ENCODE measurements around the gene OR2M7. TPM values are rescaled to one million over a fixed set of nuclear protein-coding genes. Genes with fewer than 3 reads are reported as not detected.

Gene OR2M7
- total RNA-seq: not detected
- total RNA-seq (2013): not detected
- 0 reads per million in 29 experiments for total RNA-seq

DNA sequence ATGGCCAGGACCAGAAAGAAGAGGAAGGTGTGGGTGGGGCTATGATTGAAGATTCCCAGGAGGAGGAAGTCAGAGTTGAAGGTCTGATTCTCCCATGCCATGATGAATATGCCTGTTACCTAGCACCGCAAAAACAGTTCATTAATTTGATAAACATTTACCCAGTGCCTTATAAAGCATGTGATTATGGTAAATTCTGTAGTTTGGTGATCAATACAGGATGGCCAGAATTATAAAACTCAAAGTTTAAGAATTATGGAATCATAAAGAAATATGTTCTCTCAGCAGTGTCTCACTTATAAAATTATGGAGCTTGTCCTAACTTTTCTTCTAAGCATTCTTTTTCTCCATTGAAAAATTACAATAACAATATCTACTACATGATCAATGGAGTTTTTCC is at the start of gene OR2M7:
Gene OR2M7 (minus strand): TSS at position 101 of the 400 bp plus-strand sequence. CDS start 0 bp downstream, at position 101.
- Mint-ChIP-seq H3K4me1 (no peaks in the 10 kb centered on the region), H3K4me3 (no peak within 1 kb of the TSS), H3K27me3 (peaks cover 0 to 3% of the 10 kb centered on the region in 2 donors), H3K9me3 (peaks cover 0 to 2% (median 0%) of the 10 kb centered on the region in 3 donors), H3K36me3 (no peaks in the 10 kb centered on the region), H3K27ac (no peak within 1 kb of the TSS)
- no peak within 1 kb of the TSS for H3K27ac ChIP-seq (ENCODE audit: low read length)
- no peak for ATAC-seq (replicated peaks in 1 of 4)
- H3K4me1 ChIP-seq (ENCODE audit: control insufficient read depth in 1 of 2, extremely low read depth in 1 of 2, insufficient read depth in 2 of 2, low read length in 2 of 2): no peaks in the 10 kb centered on the region
- WGBS (ENCODE audit: insufficient coverage): no CpG with 5 or more reads among the region's 1 CpG
- H3K27me3 ChIP-seq (replicated peaks in 1 of 2; ENCODE audit: control insufficient read depth in 2 of 2, extremely low read depth in 1 of 2, insufficient read depth in 2 of 2, low read length in 1 of 2): no peaks in the 10 kb centered on the region
- H3K9me3 ChIP-seq: no peaks in the 10 kb centered on the region
- POLR2A ChIA-PET: no interaction called here
- H3K4me3 ChIP-seq (ENCODE audit: control insufficient read depth in 1 of 2, extremely low read depth in 1 of 2, low read length in 1 of 2): no peak within 1 kb of the TSS
- DNase-seq: no peak
- H3K36me3 ChIP-seq (ENCODE audit: control insufficient read depth in 2 of 2, extremely low read depth in 1 of 2, insufficient read depth in 1 of 2, low read length in 1 of 2): no peaks in the 10 kb centered on the region
- CTCF ChIA-PET: no interaction called here

DNA sequence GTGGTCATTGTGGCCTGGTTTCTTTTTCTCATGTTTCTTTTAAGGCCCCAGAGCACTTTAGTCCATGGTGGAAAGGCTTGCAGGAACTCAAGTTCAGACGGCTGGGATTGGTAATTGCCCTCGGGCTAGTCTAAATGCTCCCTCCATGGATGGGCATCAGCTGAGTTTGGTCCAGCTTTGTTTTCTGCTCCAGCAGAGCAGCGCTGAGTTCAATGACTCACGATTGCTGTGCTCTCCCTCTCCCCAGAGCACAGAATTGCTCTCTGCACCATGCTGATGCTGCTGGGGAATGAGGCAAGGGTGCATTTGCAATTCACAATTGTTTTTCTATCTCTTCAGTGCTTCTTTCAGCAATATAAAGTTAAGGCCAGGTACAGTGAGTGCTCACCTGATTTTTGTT is 49.4 kb upstream of the OR2M7 start:
- H3K27me3 ChIP-seq (replicated peaks in 1 of 2; ENCODE audit: control insufficient read depth in 2 of 2, extremely low read depth in 1 of 2, insufficient read depth in 2 of 2, low read length in 1 of 2): no peaks in the 10 kb centered on the region
- Mint-ChIP-seq H3K4me1 (peaks cover 3 to 11% (median 10%) of the 10 kb centered on the region in 3 donors), H3K27me3 (peaks cover 0 to 2% of the 10 kb centered on the region in 2 donors), H3K4me3 (no peak overlapping the region), H3K9me3 (no peaks in the 10 kb centered on the region), H3K27ac (no peak overlapping the region), H3K36me3 (no peaks in the 10 kb centered on the region)
- no peak for DNase-seq
- H3K4me1 ChIP-seq (ENCODE audit: control insufficient read depth in 1 of 2, extremely low read depth in 1 of 2, insufficient read depth in 2 of 2, low read length in 2 of 2): no peaks in the 10 kb centered on the region
- H3K36me3 ChIP-seq (ENCODE audit: control insufficient read depth in 2 of 2, extremely low read depth in 1 of 2, insufficient read depth in 1 of 2, low read length in 1 of 2): no peaks in the 10 kb centered on the region
- H3K27ac ChIP-seq (ENCODE audit: low read length): no peak overlapping the region
- no peaks in the 10 kb centered on the region for H3K9me3 ChIP-seq
- ChIA-PET CTCF (no interaction called here), POLR2A (no interaction called here)
- no peak overlapping the region for H3K4me3 ChIP-seq (ENCODE audit: control insufficient read depth in 1 of 2, extremely low read depth in 1 of 2, low read length in 1 of 2)
- no peak for ATAC-seq (replicated peaks in 1 of 4)
- WGBS (ENCODE audit: insufficient coverage): 71% methylated on average over 3 of the region's 4 CpGs

- POLR2A ChIA-PET: no interaction called here
- Mint-ChIP-seq H3K27me3 (peaks cover 0 to 2% of the 10 kb centered on the region in 2 donors), H3K27ac (peak overlapping the region in 1 of 2 donors; percentile 72), H3K4me3 (no peak overlapping the region), H3K9me3 (no peaks in the 10 kb centered on the region), H3K4me1 (peaks cover 3 to 11% (median 10%) of the 10 kb centered on the region in 3 donors), H3K36me3 (no peaks in the 10 kb centered on the region)
- Histone ChIP-seq H3K27me3 (replicated peaks in 1 of 2; ENCODE audit: control insufficient read depth in 2 of 2, extremely low read depth in 1 of 2, insufficient read depth in 2 of 2, low read length in 1 of 2) (no peaks in the 10 kb centered on the region), H3K36me3 (ENCODE audit: control insufficient read depth in 2 of 2, extremely low read depth in 1 of 2, insufficient read depth in 1 of 2, low read length in 1 of 2) (no peaks in the 10 kb centered on the region), H3K27ac (ENCODE audit: low read length) (no peak overlapping the region), H3K4me3 (ENCODE audit: control insufficient read depth in 1 of 2, extremely low read depth in 1 of 2, low read length in 1 of 2) (no peak overlapping the region), H3K4me1 (ENCODE audit: control insufficient read depth in 1 of 2, extremely low read depth in 1 of 2, insufficient read depth in 2 of 2, low read length in 2 of 2) (no peaks in the 10 kb centered on the region), H3K9me3 (no peaks in the 10 kb centered on the region)
- CTCF ChIA-PET: no interaction called here
- DNase-seq (peak in 9 of 35 experiments; percentile 2 to 30 (median 8)), ATAC-seq (replicated peaks in 1 of 4) (peak in 3 of 4 experiments; percentile 45 to 82 (median 69))
- WGBS (ENCODE audit: insufficient coverage): 78% methylated on average over 4 of the region's 5 CpGs
Observed at GRCh38 chr1:248372394-248372793, 48.0 kb upstream of the OR2M7 start.

GRCh38 chr1:248366609-248367008 is 42.2 kb upstream of the OR2M7 start:
- no peak for DNase-seq
- H3K9me3 Mint-ChIP-seq: peaks cover 0 to 3% (median 2%) of the 10 kb centered on the region in 3 donors
- Histone ChIP-seq H3K27ac (ENCODE audit: low read length) (no peak overlapping the region), H3K4me3 (ENCODE audit: control insufficient read depth in 1 of 2, extremely low read depth in 1 of 2, low read length in 1 of 2) (no peak overlapping the region), H3K9me3 (no peaks in the 10 kb centered on the region), H3K4me1 (ENCODE audit: control insufficient read depth in 1 of 2, extremely low read depth in 1 of 2, insufficient read depth in 2 of 2, low read length in 2 of 2) (no peaks in the 10 kb centered on the region), H3K36me3 (ENCODE audit: control insufficient read depth in 2 of 2, extremely low read depth in 1 of 2, insufficient read depth in 1 of 2, low read length in 1 of 2) (no peaks in the 10 kb centered on the region), H3K27me3 (replicated peaks in 1 of 2; ENCODE audit: control insufficient read depth in 2 of 2, extremely low read depth in 1 of 2, insufficient read depth in 2 of 2, low read length in 1 of 2) (no peaks in the 10 kb centered on the region)
- H3K4me1 Mint-ChIP-seq: no peaks in the 10 kb centered on the region
- H3K27ac Mint-ChIP-seq: no peak overlapping the region
- ChIA-PET CTCF (interaction anchor here in 1 of 2 donors (0.6 kb wide), 1 partner anchor 9 kb away, joined by 3 read pairs; no protein-coding TSS in a partner anchor), POLR2A (no interaction called here)
- ATAC-seq (replicated peaks in 1 of 4): no peak
- H3K36me3 Mint-ChIP-seq: no peaks in the 10 kb centered on the region
- peaks cover 10% of the 10 kb centered on the region in 2 donors for H3K27me3 Mint-ChIP-seq
- no peak overlapping the region for H3K4me3 Mint-ChIP-seq

GRCh38 chr1:248361121-248361715 is 36.9 kb upstream of the OR2M7 start, which contains the start of gene OR2T4:
TSS of gene OR2T4 (plus strand) at chr1:248361665. CDS start at chr1:248361665, 0 bp downstream.
- H3K4me1 Mint-ChIP-seq: no peaks in the 10 kb centered on the region
- H3K4me3 ChIP-seq (ENCODE audit: control insufficient read depth in 1 of 2, extremely low read depth in 1 of 2, low read length in 1 of 2): no peak within 1 kb of the TSS
- no peak within 1 kb of the TSS for H3K27ac Mint-ChIP-seq
- no CpG with 5 or more reads among the region's 3 CpGs for WGBS (ENCODE audit: insufficient coverage)
- H3K27ac ChIP-seq (ENCODE audit: low read length): no peak within 1 kb of the TSS
- H3K27me3 ChIP-seq (replicated peaks in 1 of 2; ENCODE audit: control insufficient read depth in 2 of 2, extremely low read depth in 1 of 2, insufficient read depth in 2 of 2, low read length in 1 of 2): peaks cover 0 to 2% of the 10 kb centered on the region in 2 experiments
- no peaks in the 10 kb centered on the region for H3K36me3 Mint-ChIP-seq
- H3K9me3 Mint-ChIP-seq: peaks cover 0 to 3% (median 2%) of the 10 kb centered on the region in 3 donors
- H3K36me3 ChIP-seq (ENCODE audit: control insufficient read depth in 2 of 2, extremely low read depth in 1 of 2, insufficient read depth in 1 of 2, low read length in 1 of 2): no peaks in the 10 kb centered on the region
- H3K27me3 Mint-ChIP-seq: peaks cover 9 to 10% of the 10 kb centered on the region in 2 donors
- no peak within 1 kb of the TSS for H3K4me3 Mint-ChIP-seq
- CTCF ChIA-PET: no interaction called here
- DNase-seq (no peak), ATAC-seq (replicated peaks in 1 of 4) (no peak)
- no peaks in the 10 kb centered on the region for H3K4me1 ChIP-seq (ENCODE audit: control insufficient read depth in 1 of 2, extremely low read depth in 1 of 2, insufficient read depth in 2 of 2, low read length in 2 of 2)
- POLR2A ChIA-PET: no interaction called here
- no peaks in the 10 kb centered on the region for H3K9me3 ChIP-seq

- H3K9me3 ChIP-seq: no peaks in the 10 kb centered on the region
- ChIA-PET CTCF (no interaction called here), POLR2A (no interaction called here)
- H3K4me3 ChIP-seq (ENCODE audit: control insufficient read depth in 1 of 2, extremely low read depth in 1 of 2, low read length in 1 of 2): no peak overlapping the region
- Mint-ChIP-seq H3K4me3 (no peak overlapping the region), H3K27ac (no peak overlapping the region), H3K9me3 (no peaks in the 10 kb centered on the region), H3K27me3 (peaks cover 9 to 10% of the 10 kb centered on the region in 2 donors), H3K36me3 (no peaks in the 10 kb centered on the region), H3K4me1 (no peaks in the 10 kb centered on the region)
- H3K27ac ChIP-seq (ENCODE audit: low read length): no peak overlapping the region
- no peak for ATAC-seq (replicated peaks in 1 of 4)
- H3K36me3 ChIP-seq (ENCODE audit: control insufficient read depth in 2 of 2, extremely low read depth in 1 of 2, insufficient read depth in 1 of 2, low read length in 1 of 2): no peaks in the 10 kb centered on the region
- 30% methylated on average over 2 of the region's 3 CpGs for WGBS (ENCODE audit: insufficient coverage)
- DNase-seq: no peak
- no peaks in the 10 kb centered on the region for H3K4me1 ChIP-seq (ENCODE audit: control insufficient read depth in 1 of 2, extremely low read depth in 1 of 2, insufficient read depth in 2 of 2, low read length in 2 of 2)
- H3K27me3 ChIP-seq (replicated peaks in 1 of 2; ENCODE audit: control insufficient read depth in 2 of 2, extremely low read depth in 1 of 2, insufficient read depth in 2 of 2, low read length in 1 of 2): peaks cover 0 to 2% of the 10 kb centered on the region in 2 experiments
Observed at GRCh38 chr1:248359415-248359814, 35.0 kb upstream of the OR2M7 start.

All from T-cell (primary cell).